Measurements from ENCODE around the gene SDF4.

SDF4 gene

DNA sequence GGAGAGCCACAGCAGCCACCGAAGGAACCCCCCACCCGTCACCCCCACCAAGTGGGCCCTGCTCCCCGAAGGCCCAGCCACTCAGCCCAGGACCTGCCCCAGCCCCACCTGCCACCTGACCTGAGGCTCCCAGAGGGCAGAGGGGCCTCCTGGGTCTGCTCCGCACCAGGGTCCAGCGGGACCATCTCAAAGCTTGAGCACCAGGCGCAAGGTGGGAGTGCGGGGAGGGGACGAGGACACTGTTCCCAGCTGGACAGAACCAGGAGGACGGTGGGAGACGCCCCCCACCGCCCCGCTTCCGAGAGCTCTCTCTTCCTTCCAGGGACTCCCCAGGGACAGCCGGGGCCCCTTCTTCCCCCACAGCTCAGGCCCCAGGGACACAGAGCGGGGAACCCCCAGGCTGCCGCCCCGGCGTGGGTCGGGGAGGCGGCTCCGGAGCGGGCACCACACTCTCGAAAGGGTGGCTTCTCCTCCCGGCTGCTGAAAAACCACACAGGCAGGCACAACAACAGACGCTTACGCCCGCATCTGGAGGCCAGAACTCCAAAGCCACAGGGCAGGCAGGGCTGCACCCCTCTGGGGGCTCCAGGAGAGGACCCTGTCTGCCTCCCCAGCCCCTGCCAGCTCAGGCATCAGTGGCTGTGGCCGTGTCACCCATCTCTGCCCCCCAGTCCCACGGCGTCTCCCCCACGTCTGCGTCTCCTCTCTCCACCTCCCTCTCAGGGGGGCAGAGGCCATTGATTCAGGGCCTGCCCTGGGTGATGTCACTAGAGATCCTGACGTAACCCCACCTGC, 60.1 kb downstream of the SDF4 start:
- H3K9me3 ChIP-seq (ENCODE audit: control insufficient read depth in 1 of 2, low read length in 2 of 2): no peaks in the 10 kb centered on the region
- H3K27me3 ChIP-seq (ENCODE audit: control insufficient read depth in 1 of 2, insufficient read depth in 2 of 2, low read length in 2 of 2): peaks cover 0 to 4% of the 10 kb centered on the region in 2 donors
- peaks cover 4% of the 10 kb centered on the region in 2 donors for H3K36me3 ChIP-seq (ENCODE audit: control insufficient read depth in 1 of 2, insufficient read depth in 2 of 2, low read length in 2 of 2)
- no peak overlapping the region for H3K4me3 ChIP-seq (ENCODE audit: low read depth in 1 of 2, low read length in 2 of 2)
- H3K4me1 ChIP-seq (ENCODE audit: control insufficient read depth in 1 of 2, insufficient read depth in 2 of 2, low read length in 2 of 2): peaks cover 3 to 8% of the 10 kb centered on the region in 2 donors
- no peak overlapping the region for H3K27ac ChIP-seq (ENCODE audit: low read depth, low read length)
- H3K9ac ChIP-seq (ENCODE audit: low read depth in 1 of 2, low read length in 2 of 2): no peak overlapping the region

GRCh38 chr1:1171161-1171545, 60.6 kb downstream of the SDF4 start:
- Histone ChIP-seq H3K27ac (ENCODE audit: low read depth, low read length) (no peak overlapping the region), H3K27me3 (ENCODE audit: control insufficient read depth in 1 of 2, insufficient read depth in 2 of 2, low read length in 2 of 2) (peaks cover 0 to 4% of the 10 kb centered on the region in 2 donors), H3K36me3 (ENCODE audit: control insufficient read depth in 1 of 2, insufficient read depth in 2 of 2, low read length in 2 of 2) (peaks cover 4% of the 10 kb centered on the region in 2 donors), H3K4me3 (ENCODE audit: low read depth in 1 of 2, low read length in 2 of 2) (no peak overlapping the region), H3K9me3 (ENCODE audit: control insufficient read depth in 1 of 2, low read length in 2 of 2) (no peaks in the 10 kb centered on the region), H3K9ac (ENCODE audit: low read depth in 1 of 2, low read length in 2 of 2) (no peak overlapping the region), H3K4me1 (ENCODE audit: control insufficient read depth in 1 of 2, insufficient read depth in 2 of 2, low read length in 2 of 2) (peaks cover 3 to 9% of the 10 kb centered on the region in 2 donors)

GRCh38 chr1:1170215-1171091, 61.3 kb downstream of the SDF4 start:
- Histone ChIP-seq H3K9ac (ENCODE audit: low read depth in 1 of 2, low read length in 2 of 2) (no peak overlapping the region), H3K27me3 (ENCODE audit: control insufficient read depth in 1 of 2, insufficient read depth in 2 of 2, low read length in 2 of 2) (peaks cover 0 to 4% of the 10 kb centered on the region in 2 donors), H3K27ac (ENCODE audit: low read depth, low read length) (no peak overlapping the region)

GRCh38 chr1:1169429-1170214, 62.2 kb downstream of the SDF4 start:
- H3K9me3 ChIP-seq (ENCODE audit: control insufficient read depth in 1 of 2, low read length in 2 of 2): no peaks in the 10 kb centered on the region
- peaks cover 3 to 13% of the 10 kb centered on the region in 2 donors for H3K4me1 ChIP-seq (ENCODE audit: control insufficient read depth in 1 of 2, insufficient read depth in 2 of 2, low read length in 2 of 2)
- peaks cover 4% of the 10 kb centered on the region in 2 donors for H3K36me3 ChIP-seq (ENCODE audit: control insufficient read depth in 1 of 2, insufficient read depth in 2 of 2, low read length in 2 of 2)
- H3K27me3 ChIP-seq (ENCODE audit: control insufficient read depth in 1 of 2, insufficient read depth in 2 of 2, low read length in 2 of 2): peaks cover 0 to 4% of the 10 kb centered on the region in 2 donors
- no peak overlapping the region for H3K27ac ChIP-seq (ENCODE audit: low read depth, low read length)
- no peak overlapping the region for H3K4me3 ChIP-seq (ENCODE audit: low read depth in 1 of 2, low read length in 2 of 2)
- no peak overlapping the region for H3K9ac ChIP-seq (ENCODE audit: low read depth in 1 of 2, low read length in 2 of 2)

More at GRCh38 chr1:1170215-1171091, 61.3 kb downstream of the SDF4 start:
- Histone ChIP-seq H3K9me3 (ENCODE audit: control insufficient read depth in 1 of 2, low read length in 2 of 2) (no peaks in the 10 kb centered on the region), H3K4me3 (ENCODE audit: low read depth in 1 of 2, low read length in 2 of 2) (no peak overlapping the region), H3K4me1 (ENCODE audit: control insufficient read depth in 1 of 2, insufficient read depth in 2 of 2, low read length in 2 of 2) (peaks cover 3 to 13% of the 10 kb centered on the region in 2 donors), H3K36me3 (ENCODE audit: control insufficient read depth in 1 of 2, insufficient read depth in 2 of 2, low read length in 2 of 2) (peaks cover 4% of the 10 kb centered on the region in 2 donors)

GRCh38 chr1:1168451-1169411, 63.1 kb downstream of the SDF4 start:
- Histone ChIP-seq H3K27ac (ENCODE audit: low read depth, low read length) (no peak overlapping the region), H3K9me3 (ENCODE audit: control insufficient read depth in 1 of 2, low read length in 2 of 2) (no peaks in the 10 kb centered on the region), H3K9ac (ENCODE audit: low read depth in 1 of 2, low read length in 2 of 2) (no peak overlapping the region), H3K36me3 (ENCODE audit: control insufficient read depth in 1 of 2, insufficient read depth in 2 of 2, low read length in 2 of 2) (peaks cover 4% of the 10 kb centered on the region in 2 donors), H3K4me3 (ENCODE audit: low read depth in 1 of 2, low read length in 2 of 2) (no peak overlapping the region), H3K27me3 (ENCODE audit: control insufficient read depth in 1 of 2, insufficient read depth in 2 of 2, low read length in 2 of 2) (peaks cover 0 to 4% of the 10 kb centered on the region in 2 donors), H3K4me1 (ENCODE audit: control insufficient read depth in 1 of 2, insufficient read depth in 2 of 2, low read length in 2 of 2) (peaks cover 3 to 13% of the 10 kb centered on the region in 2 donors)

- Histone ChIP-seq H3K27ac (ENCODE audit: low read depth, low read length) (no peak overlapping the region), H3K36me3 (ENCODE audit: control insufficient read depth in 1 of 2, insufficient read depth in 2 of 2, low read length in 2 of 2) (peaks cover 4% of the 10 kb centered on the region in 2 donors), H3K4me3 (ENCODE audit: low read depth in 1 of 2, low read length in 2 of 2) (no peak overlapping the region), H3K9ac (ENCODE audit: low read depth in 1 of 2, low read length in 2 of 2) (no peak overlapping the region), H3K9me3 (ENCODE audit: control insufficient read depth in 1 of 2, low read length in 2 of 2) (no peaks in the 10 kb centered on the region), H3K27me3 (ENCODE audit: control insufficient read depth in 1 of 2, insufficient read depth in 2 of 2, low read length in 2 of 2) (peaks cover 0 to 4% of the 10 kb centered on the region in 2 donors), H3K4me1 (ENCODE audit: control insufficient read depth in 1 of 2, insufficient read depth in 2 of 2, low read length in 2 of 2) (peaks cover 3 to 10% of the 10 kb centered on the region in 2 donors)
Observed at GRCh38 chr1:1167841-1168450, 63.9 kb downstream of the SDF4 start.

DNA sequence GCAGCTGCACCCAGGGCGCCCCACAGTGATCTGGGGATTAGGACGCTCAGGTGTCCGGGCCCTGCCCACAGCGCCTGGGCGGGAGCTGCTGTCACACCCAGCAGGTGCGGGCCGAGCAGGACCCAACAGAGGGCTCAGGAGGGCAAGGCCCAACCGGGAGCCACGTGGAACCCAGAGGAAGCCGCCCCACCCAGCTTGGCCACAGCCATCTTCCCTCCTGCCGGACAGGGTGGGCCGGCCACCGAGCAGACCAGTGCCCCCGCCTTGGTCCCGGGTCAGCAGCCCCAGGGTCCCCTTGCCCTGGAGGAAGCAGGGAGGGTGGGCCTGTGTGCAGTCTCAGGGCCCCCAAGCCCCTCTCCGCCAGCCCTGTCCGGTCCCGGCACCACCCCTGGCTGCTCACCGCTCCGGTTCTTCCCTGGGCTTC, 64.4 kb downstream of the SDF4 start:
- Histone ChIP-seq H3K9ac (ENCODE audit: low read depth in 1 of 2, low read length in 2 of 2) (no peak overlapping the region), H3K27ac (ENCODE audit: low read depth, low read length) (no peak overlapping the region), H3K4me3 (ENCODE audit: low read depth in 1 of 2, low read length in 2 of 2) (peak overlapping the region; percentile 22 to 32), H3K4me1 (ENCODE audit: control insufficient read depth in 1 of 2, insufficient read depth in 2 of 2, low read length in 2 of 2) (peaks cover 3 to 10% of the 10 kb centered on the region in 2 donors), H3K27me3 (ENCODE audit: control insufficient read depth in 1 of 2, insufficient read depth in 2 of 2, low read length in 2 of 2) (peaks cover 0 to 4% of the 10 kb centered on the region in 2 donors), H3K9me3 (ENCODE audit: control insufficient read depth in 1 of 2, low read length in 2 of 2) (no peaks in the 10 kb centered on the region), H3K36me3 (ENCODE audit: control insufficient read depth in 1 of 2, insufficient read depth in 2 of 2, low read length in 2 of 2) (peaks cover 4% of the 10 kb centered on the region in 2 donors)

Data from duodenal mucosa (tissue), 2 donors.